Astrocyte (in vitro differentiated cells and primary cell): Measurements from ENCODE around the gene TEKT5.

Experiments
- CTCF ChIP-seq: IDR thresholded peaks from 2 replicates; pipeline ENCODE4 v1.5.1; 2011; ENCODE audit warnings: low read depth, mild to moderate bottlenecking, inconsistent platforms, low read length, moderate library complexity; ENCODE audit not compliant: insufficient read depth
- EZH2 ChIP-seq: IDR thresholded peaks from 2 replicates; pipeline ENCODE4 v1.6.1; 2012; ENCODE audit warnings: mild to moderate bottlenecking, low read length, inconsistent platforms; ENCODE audit not compliant: insufficient read depth

- TF ChIP-seq CTCF (no peak), EZH2 (no peak)
Observed at GRCh38 chr16:10597187-10597601, 97.5 kb downstream of the TEKT5 start.
